Mucosa of descending colon (tissue), 3 donors: Measurements from ENCODE around the gene CRABP2. TPM values are rescaled to one million over a fixed set of nuclear protein-coding genes. Genes with fewer than 3 reads are reported as not detected.
A peak's percentile ranks its signal among the peaks of the same experiment; 100 is the strongest.

Source experiments
- ATAC-seq: fragments of 200-7000 bp; cut with Tn5 transposase; one replicate; pipeline ENCODE4 v1.9.1; 2020; ENCODE audit warnings: mild to moderate bottlenecking, moderate library complexity
- DNase-seq, 3 donors: peaks; one replicate each; pipeline ENCODE4 v3.0.0-alpha.2; 2020
- H3K36me3 ChIP-seq: fragments of 200-600 bp; one replicate; pipeline ENCODE4 v1.8.0; 2021; ENCODE audit warnings: low read depth, mild to moderate bottlenecking
- H3K4me1 ChIP-seq: fragments of 200-600 bp; one replicate; pipeline ENCODE4 v1.8.0; 2021; ENCODE audit warnings: low read depth, mild to moderate bottlenecking
- H3K4me3 ChIP-seq: fragments of 200-600 bp; one replicate; pipeline ENCODE4 v1.8.0; 2021; ENCODE audit warnings: mild to moderate bottlenecking
- H3K9me3 ChIP-seq: fragments of 200-600 bp; one replicate; pipeline ENCODE4 v1.8.0; 2021; ENCODE audit warnings: mild to moderate bottlenecking
- CTCF ChIP-seq: fragments of 200-600 bp; IDR thresholded peaks from one replicate; pipeline ENCODE4 v1.8.0; 2022; ENCODE audit warnings: antibody characterized with exemption, mild to moderate bottlenecking
- intact Hi-C, 2 donors: fragments of 100-400 bp; cut with DNase I in 1 of 2; cut with micrococcal nuclease in 1 of 2; formaldehyde crosslinking; loops; one replicate each; pipeline versions ENCODE4 v1.11.0 to v1.11.1; 2022; cut with DNase I, micrococcal nuclease
- total RNA-seq, 3 donors: library from RNA; stranded (reverse); fragmentation: NEBNext Ultra II Directional in 2 of 3; extraction: Animal tissue kit (Norgen Biotek cat#: 25700) in 2 of 3; gene quantifications; one replicate each; pipeline versions ENCODE4 v1.2.1 to v1.2.4, GENCODE V29; 2021 to 2023
- donor health status: DM: no; HTN: no; CAD: no; lungs with moderate emphysema.
- donor health status: DM: no; HTN: no; CAD: no.
- donor health status: DM: no; HTN: yes; CAD: no.

CRABP2 gene
- total RNA-seq, 3 donors from 2014 or later, result 0.38 to 2.2 (median 1.2) TPM

GRCh38 chr1:156746728-156747631 lies 41.6 kb upstream of the CRABP2 start:
- TF ChIP-seq CTCF, result no peak
- peaks cover 41% of the 10 kb centered on the region for H3K4me1 ChIP-seq
- H3K36me3 ChIP-seq, result peaks cover 7% of the 10 kb centered on the region
- no peak overlapping the region for H3K4me3 ChIP-seq
- intact Hi-C loops, result no loop called here
- DNase-seq (peak; percentile 88 to 94 (median 90)), ATAC-seq (peak; percentile 48)
- H3K9me3 ChIP-seq, result no peaks in the 10 kb centered on the region

DNA sequence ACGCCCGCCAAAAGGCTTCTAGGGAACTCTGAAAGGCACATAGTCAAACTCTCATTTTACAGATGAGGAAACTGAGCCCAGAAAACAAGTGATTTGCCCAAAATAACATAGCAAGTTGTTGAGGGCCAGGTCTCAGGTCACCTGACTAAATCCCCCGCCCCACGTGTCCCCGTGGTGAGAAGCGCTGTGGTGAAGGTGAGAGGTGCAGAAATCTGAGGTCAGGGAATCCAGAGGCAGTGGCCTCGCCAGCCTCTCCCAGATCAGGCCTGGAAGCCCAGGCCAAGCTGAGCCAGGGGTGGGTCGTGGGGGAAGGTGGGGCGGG lies 41.0 kb upstream of the CRABP2 start:
- intact Hi-C loops, result no loop called here
- no peak for ATAC-seq
- no peak overlapping the region for H3K4me3 ChIP-seq
- no peak for DNase-seq
- H3K4me1 ChIP-seq, result peaks cover 45% of the 10 kb centered on the region
- peaks cover 7% of the 10 kb centered on the region for H3K36me3 ChIP-seq
- no peak for TF ChIP-seq CTCF
- H3K9me3 ChIP-seq, result no peaks in the 10 kb centered on the region

DNA sequence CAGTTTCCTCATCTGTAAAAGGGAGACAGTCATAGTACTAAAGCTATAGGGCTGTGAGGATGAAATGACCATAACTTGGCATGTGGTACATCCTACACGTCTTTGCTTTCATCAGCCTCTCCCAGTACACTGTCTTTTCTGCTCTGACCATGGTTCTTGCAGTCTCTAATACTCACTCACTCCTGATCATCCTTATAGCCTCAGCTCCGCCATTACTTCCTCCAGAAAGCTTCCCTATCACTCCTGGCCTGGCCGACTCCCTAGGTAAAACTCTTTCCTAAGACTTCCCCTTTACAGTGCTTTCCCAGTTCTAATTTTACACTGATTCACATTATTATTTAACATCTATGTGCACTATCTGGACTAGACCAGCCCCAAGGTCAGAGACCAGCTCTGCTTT lies 40.5 kb upstream of the CRABP2 start:
- Histone ChIP-seq H3K9me3 (no peaks in the 10 kb centered on the region), H3K4me1 (peaks cover 46% of the 10 kb centered on the region), H3K4me3 (no peak overlapping the region), H3K36me3 (peaks cover 7% of the 10 kb centered on the region)
- ATAC-seq (no peak), DNase-seq (no peak)
- TF ChIP-seq CTCF, result no peak
- intact Hi-C loops, result no loop called here

GRCh38 chr1:156744786-156745419 lies 39.5 kb upstream of the CRABP2 start:
- Histone ChIP-seq H3K9me3 (no peaks in the 10 kb centered on the region), H3K36me3 (peaks cover 7% of the 10 kb centered on the region), H3K4me3 (no peak overlapping the region), H3K4me1 (peaks cover 45% of the 10 kb centered on the region)
- intact Hi-C loops, result no loop called here
- DNase-seq (peak in 1 of 3 donors; percentile 40), ATAC-seq (no peak)
- no peak for TF ChIP-seq CTCF

- peak in 1 of 3 donors; percentile 50 for DNase-seq
- ATAC-seq, result no peak
- intact Hi-C loops, result no loop called here
- Histone ChIP-seq H3K9me3 (no peaks in the 10 kb centered on the region), H3K4me3 (no peak overlapping the region), H3K36me3 (peaks cover 7% of the 10 kb centered on the region), H3K4me1 (peaks cover 42% of the 10 kb centered on the region)
- no peak for TF ChIP-seq CTCF
Measured at GRCh38 chr1:156744344-156744743, 39.0 kb upstream of the CRABP2 start.
